Fibroblast of villous mesenchyme (primary cell): ENCODE measurements around the gene BBS9. TPM values are rescaled to one million over a fixed set of nuclear protein-coding genes. Genes with fewer than 3 reads are reported as not detected.

Source experiments
- DNase-seq: peaks from one replicate; pipeline ENCODE4 v3.0.0-alpha.2; 2010; ENCODE audit warnings: low read depth
- H3K4me3 ChIP-seq: 2 replicates; pipeline ENCODE4 v1.5.1; 2011; ENCODE audit warnings: low read depth, mild to moderate bottlenecking, low read length
- total RNA-seq: library from RNA; depleted of rRNA; stranded (reverse); fragments of >200 nt; gene quantifications from 2 replicates; pipeline ENCODE4 v1.2.3, GENCODE V29; 2012
- TF ChIP-seq, protein P1 (sequence below): IDR thresholded peaks from 2 replicates; pipeline ENCODE4 v1.5.1; 2012; ENCODE audit warnings: low read depth, mild to moderate bottlenecking, low read length; ENCODE audit not compliant: insufficient read depth

BBS9 gene
- total RNA-seq, 1 donor, result 20.7 TPM

DNA sequence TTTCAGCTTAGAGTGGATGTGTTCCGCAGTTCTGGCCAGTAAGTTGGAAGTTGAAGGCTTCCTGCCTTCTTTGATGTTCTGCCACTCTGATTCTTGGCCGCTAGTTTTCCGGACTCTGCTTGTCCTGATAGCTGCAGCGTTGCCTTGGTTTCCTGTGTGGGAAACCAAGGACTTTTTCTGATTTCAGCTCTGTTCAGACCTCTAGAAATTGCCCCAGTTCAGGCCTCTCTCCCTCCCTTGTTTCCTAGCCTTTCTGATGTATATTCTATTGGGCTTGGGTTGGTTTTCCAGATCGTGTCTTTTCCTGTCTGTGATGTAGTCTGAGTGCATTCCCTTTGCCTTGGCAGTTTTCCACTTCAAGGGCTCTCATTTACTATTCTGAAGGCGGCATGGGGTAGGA is 318.7 kb downstream of the BBS9 start:
- no peak overlapping the region for H3K4me3 ChIP-seq
- TF ChIP-seq, protein P1, sequence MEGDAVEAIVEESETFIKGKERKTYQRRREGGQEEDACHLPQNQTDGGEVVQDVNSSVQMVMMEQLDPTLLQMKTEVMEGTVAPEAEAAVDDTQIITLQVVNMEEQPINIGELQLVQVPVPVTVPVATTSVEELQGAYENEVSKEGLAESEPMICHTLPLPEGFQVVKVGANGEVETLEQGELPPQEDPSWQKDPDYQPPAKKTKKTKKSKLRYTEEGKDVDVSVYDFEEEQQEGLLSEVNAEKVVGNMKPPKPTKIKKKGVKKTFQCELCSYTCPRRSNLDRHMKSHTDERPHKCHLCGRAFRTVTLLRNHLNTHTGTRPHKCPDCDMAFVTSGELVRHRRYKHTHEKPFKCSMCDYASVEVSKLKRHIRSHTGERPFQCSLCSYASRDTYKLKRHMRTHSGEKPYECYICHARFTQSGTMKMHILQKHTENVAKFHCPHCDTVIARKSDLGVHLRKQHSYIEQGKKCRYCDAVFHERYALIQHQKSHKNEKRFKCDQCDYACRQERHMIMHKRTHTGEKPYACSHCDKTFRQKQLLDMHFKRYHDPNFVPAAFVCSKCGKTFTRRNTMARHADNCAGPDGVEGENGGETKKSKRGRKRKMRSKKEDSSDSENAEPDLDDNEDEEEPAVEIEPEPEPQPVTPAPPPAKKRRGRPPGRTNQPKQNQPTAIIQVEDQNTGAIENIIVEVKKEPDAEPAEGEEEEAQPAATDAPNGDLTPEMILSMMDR, result no peak
- DNase-seq, result no peak

DNA sequence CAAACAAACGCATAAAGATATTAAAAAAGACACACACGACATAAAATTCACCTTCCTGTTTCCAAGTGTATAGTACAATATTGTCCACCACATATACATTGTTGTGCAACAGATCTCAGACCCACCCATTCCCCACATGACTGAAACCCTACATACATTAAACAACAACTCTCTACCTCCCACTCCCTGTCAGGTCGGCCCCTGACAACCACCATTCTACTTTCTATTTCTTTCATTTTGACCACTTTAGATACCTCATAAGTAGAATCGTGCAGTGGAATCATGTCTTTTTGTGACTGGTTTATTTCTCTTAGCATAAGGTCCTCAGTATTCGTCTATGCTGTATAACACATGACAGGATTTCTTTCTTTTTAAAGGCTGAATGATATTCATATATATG is 320.5 kb downstream of the BBS9 start:
- TF ChIP-seq, protein P1, result no peak
- no peak overlapping the region for H3K4me3 ChIP-seq
- DNase-seq, result no peak

DNA sequence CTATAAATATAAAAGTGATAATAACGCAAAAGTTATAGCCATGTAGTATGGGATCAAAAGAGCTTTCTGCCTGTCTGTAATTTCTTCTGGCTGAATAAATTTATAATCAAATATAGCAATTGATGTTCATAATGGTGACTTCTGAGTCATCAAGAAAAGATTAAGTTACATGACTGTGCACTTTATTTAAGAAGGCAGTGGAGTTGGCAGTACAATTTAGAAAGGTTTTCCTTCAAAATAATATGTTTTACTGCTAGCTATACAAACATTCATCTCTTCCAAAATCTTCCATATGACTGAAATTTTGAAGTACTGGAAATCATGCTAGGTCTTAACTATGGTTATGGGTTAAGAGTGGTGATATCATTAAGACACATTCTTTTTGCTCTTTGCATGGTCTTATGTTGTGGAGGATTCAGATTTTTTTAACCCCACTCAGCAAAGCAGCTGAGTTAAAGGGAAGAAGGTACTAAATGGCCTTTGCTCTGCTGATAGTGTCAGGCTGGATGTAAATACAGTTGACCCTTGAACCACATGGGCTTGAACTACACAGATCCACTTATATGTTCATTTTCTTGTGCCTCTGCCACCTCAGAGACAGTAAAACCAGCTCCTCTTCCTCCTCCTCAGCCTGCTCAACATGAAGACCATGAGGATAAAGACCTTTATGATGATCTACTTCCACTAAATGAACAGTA is 323.6 kb downstream of the BBS9 start:
- no peak overlapping the region for H3K4me3 ChIP-seq
- TF ChIP-seq, protein P1, result no peak
- peak; percentile 8 for DNase-seq

DNA sequence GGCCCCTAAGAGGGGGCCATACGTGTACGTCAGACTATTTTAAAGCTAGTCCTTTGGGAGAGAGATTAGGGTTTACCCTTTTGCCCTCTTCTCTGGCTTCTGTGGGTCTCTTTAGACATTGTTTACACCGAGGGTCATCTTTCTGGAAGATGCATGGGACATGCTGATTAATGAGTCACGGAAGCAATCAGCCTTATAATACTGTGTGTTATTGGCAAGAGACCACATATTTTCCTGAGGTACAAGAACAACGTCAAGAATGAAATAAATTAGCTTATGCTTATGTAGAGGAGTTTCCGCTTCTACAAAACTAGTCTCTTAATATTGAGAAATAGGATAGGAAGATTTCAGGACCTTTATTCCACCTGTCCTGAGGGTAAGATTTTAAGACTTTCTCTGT is 327.7 kb downstream of the BBS9 start:
- no peak overlapping the region for H3K4me3 ChIP-seq
- DNase-seq, result no peak
- TF ChIP-seq, protein P1, result no peak

DNA sequence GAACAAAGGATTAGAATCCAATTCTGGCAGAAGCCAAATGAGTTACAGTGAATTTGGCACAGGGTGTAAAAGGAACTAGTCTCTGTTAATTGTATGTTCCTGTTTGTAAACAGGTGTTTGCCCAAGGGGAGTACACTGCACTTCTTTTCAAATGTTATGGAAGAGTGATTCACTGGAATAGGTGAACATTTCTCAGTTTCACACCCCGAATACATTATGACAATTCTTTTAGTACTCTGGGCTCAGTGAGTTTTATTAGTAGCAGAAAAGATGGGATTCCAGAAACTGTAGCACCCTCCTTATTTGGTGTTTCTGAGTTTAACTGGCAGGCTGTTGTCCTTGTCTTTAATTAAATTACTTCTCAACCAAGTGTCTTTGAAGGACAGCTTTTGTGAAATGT is 329.2 kb downstream of the BBS9 start:
- TF ChIP-seq, protein P1, result no peak
- DNase-seq, result no peak
- no peak overlapping the region for H3K4me3 ChIP-seq

DNA sequence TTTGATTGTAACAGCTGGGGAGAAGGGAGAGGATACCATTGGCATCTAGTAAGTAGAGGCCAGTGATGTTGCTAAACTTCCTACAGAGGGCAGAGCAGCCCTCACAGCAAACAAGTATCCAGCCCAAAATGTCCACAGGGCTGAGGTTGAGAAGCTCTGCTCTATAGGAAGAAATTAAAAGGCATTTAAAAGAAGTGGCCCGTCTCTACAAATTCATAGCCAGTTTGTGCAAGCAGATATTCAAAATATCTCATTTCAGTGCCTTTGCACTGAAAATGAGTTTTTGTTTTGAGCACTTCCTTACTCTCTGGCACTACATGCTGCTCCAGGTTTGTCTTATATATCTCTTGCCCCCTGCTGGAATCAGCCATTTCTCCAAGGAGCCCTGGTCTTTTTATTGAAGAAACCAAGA is 330.0 kb downstream of the BBS9 start:
- no peak overlapping the region for H3K4me3 ChIP-seq
- TF ChIP-seq, protein P1, result peak; percentile 62
- peak; percentile 54 for DNase-seq

DNA sequence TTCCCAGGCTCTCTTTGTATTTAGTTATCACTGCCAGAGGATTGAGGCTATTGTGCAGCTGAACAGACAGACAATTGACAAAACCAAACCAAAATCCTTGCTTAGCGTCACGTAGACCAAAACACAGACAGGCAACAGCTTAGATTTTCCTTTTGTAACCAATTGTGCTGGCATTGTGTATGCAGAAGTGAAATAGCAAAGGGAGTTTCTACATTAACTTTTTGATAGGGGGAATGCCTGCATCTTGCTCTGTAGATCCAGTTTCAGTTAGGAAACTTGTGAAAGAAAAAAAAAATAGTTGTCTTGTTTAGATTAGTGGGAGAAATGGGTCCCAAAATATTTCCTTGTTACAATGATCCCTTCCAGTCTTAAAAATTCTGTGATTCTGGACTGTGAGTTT is 333.8 kb downstream of the BBS9 start:
- TF ChIP-seq, protein P1, result no peak

More for the DNA sequence above, 333.8 kb downstream of the BBS9 start:
- H3K4me3 ChIP-seq, result no peak overlapping the region
- no peak for DNase-seq
